BE2C (cell line): ENCODE measurements around the gene YBX3.

Experiments
- DNase-seq: peaks from one replicate; pipeline ENCODE4 v3.0.0-alpha.2; 2020
- H3K27me3 ChIP-seq: fragments of 250-450 bp; sonication (Bioruptor Pico); 2 replicates; pipeline ENCODE4 v1.5.1; 2020; ENCODE audit warnings: mild to moderate bottlenecking
- H3K36me3 ChIP-seq: fragments of 250-450 bp; sonication (Bioruptor Pico); 2 replicates; pipeline ENCODE4 v1.5.1; 2020; ENCODE audit warnings: mild to moderate bottlenecking
- H3K4me1 ChIP-seq: fragments of 250-450 bp; sonication (Bioruptor Pico); 2 replicates; pipeline ENCODE4 v1.5.1; 2020
- H3K4me3 ChIP-seq: 2 replicates; pipeline ENCODE4 v1.5.1; 2011; ENCODE audit warnings: low read depth, low read length
- H3K9me3 ChIP-seq: fragments of 250-450 bp; sonication (Bioruptor Pico); 2 replicates; pipeline ENCODE4 v1.5.1; 2020
- TF ChIP-seq, protein P1 (sequence below): IDR thresholded peaks from 2 replicates; pipeline ENCODE4 v1.5.1; 2012; ENCODE audit warnings: mild to moderate bottlenecking, low read depth, low read length

YBX3 gene

GRCh38 chr12:10737249-10737648 lies 14.1 kb upstream of the YBX3 start:
- H3K27me3 ChIP-seq, result peaks cover 25% of the 10 kb centered on the region
- DNase-seq, result no peak
- TF ChIP-seq, protein P1, sequence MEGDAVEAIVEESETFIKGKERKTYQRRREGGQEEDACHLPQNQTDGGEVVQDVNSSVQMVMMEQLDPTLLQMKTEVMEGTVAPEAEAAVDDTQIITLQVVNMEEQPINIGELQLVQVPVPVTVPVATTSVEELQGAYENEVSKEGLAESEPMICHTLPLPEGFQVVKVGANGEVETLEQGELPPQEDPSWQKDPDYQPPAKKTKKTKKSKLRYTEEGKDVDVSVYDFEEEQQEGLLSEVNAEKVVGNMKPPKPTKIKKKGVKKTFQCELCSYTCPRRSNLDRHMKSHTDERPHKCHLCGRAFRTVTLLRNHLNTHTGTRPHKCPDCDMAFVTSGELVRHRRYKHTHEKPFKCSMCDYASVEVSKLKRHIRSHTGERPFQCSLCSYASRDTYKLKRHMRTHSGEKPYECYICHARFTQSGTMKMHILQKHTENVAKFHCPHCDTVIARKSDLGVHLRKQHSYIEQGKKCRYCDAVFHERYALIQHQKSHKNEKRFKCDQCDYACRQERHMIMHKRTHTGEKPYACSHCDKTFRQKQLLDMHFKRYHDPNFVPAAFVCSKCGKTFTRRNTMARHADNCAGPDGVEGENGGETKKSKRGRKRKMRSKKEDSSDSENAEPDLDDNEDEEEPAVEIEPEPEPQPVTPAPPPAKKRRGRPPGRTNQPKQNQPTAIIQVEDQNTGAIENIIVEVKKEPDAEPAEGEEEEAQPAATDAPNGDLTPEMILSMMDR, result no peak
- no peak overlapping the region for H3K4me3 ChIP-seq
- H3K9me3 ChIP-seq, result no peaks in the 10 kb centered on the region
- no peaks in the 10 kb centered on the region for H3K4me1 ChIP-seq
- no peaks in the 10 kb centered on the region for H3K36me3 ChIP-seq

DNA sequence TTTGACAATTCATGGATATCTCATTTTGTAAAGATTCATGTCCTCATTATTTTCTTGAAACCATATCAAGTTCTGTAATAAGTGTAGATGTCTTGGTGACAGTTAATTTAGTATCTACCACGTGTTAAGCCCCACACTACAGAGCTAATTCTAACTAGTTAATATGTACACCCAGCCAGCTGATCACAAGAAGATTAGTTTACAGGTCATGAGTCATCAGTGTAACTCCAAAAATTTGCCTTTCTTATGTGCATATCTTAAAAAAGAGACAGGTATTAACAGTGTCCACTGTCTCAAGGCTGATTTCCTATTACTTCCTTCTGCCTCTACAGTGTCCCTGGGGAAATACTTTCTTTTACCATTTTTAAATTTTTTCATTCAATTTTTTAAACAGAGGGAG lies 13.3 kb upstream of the YBX3 start:
- Histone ChIP-seq H3K9me3 (no peaks in the 10 kb centered on the region), H3K4me3 (no peak overlapping the region), H3K27me3 (peaks cover 33% of the 10 kb centered on the region), H3K4me1 (no peaks in the 10 kb centered on the region), H3K36me3 (no peaks in the 10 kb centered on the region)
- TF ChIP-seq, protein P1, result no peak
- DNase-seq, result no peak

DNA sequence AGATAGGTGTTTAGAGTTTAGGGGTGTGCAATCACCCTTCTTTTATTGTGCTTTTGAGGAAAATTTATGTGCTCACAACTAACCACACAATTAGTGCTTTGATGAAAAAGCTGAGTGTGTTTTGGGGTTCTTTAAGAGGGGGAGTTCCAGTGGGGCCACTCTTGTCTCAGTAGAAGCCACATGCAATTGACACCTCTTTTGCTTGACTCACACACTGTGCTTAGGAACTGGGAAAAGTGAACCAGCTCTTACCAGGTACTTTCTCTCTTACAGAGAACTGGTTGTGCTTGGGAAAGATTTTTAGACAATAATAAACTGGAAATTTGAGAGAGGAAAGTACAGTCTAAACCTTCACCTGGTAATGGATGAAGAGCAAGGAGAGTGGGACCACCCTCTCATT lies 12.3 kb upstream of the YBX3 start:
- Histone ChIP-seq H3K36me3 (no peaks in the 10 kb centered on the region), H3K9me3 (no peaks in the 10 kb centered on the region), H3K4me1 (no peaks in the 10 kb centered on the region), H3K4me3 (no peak overlapping the region), H3K27me3 (peaks cover 38% of the 10 kb centered on the region)
- no peak for DNase-seq
- TF ChIP-seq, protein P1, result no peak

- Histone ChIP-seq H3K27me3 (peaks cover 49% of the 10 kb centered on the region), H3K4me3 (no peak overlapping the region), H3K4me1 (no peaks in the 10 kb centered on the region), H3K9me3 (no peaks in the 10 kb centered on the region), H3K36me3 (no peaks in the 10 kb centered on the region)
- TF ChIP-seq, protein P1, result no peak
- no peak for DNase-seq
Observed at GRCh38 chr12:10732549-10732948, 9.4 kb upstream of the YBX3 start.

DNA sequence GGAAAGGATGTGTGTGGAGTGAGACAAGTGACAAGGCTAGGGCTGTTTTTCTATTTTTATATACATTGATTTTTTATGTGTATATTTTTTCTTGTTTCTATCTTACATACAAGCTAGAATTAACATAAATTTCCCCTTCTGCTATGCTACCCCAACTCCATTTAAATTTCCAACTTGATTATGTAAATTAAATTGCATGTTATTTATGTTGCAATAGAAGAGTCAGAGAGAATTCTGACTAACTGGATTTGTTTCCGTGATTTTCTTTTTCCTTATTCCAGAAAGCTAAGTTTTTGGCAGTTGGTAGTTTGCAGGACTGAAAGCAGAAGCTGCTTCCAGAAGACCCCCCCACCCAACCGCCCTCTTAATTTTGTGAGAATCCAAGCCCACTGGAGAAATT lies 8.9 kb upstream of the YBX3 start:
- no peak overlapping the region for H3K4me3 ChIP-seq
- H3K4me1 ChIP-seq, result no peaks in the 10 kb centered on the region
- peaks cover 50% of the 10 kb centered on the region for H3K27me3 ChIP-seq
- TF ChIP-seq, protein P1, result no peak
- H3K9me3 ChIP-seq, result no peaks in the 10 kb centered on the region
- no peaks in the 10 kb centered on the region for H3K36me3 ChIP-seq
- no peak for DNase-seq

- H3K36me3 ChIP-seq, result no peaks in the 10 kb centered on the region
- TF ChIP-seq, protein P1, result no peak
- peaks cover 57% of the 10 kb centered on the region for H3K27me3 ChIP-seq
- no peaks in the 10 kb centered on the region for H3K9me3 ChIP-seq
- no peak overlapping the region for H3K4me3 ChIP-seq
- no peaks in the 10 kb centered on the region for H3K4me1 ChIP-seq
- DNase-seq, result no peak
Observed at GRCh38 chr12:10730559-10730958, 7.4 kb upstream of the YBX3 start.
